Activated CD4-positive, alpha-beta T cell treated with anti-CD3 and anti-CD28 coated beads, Interleukin-2, Interleukin-6, amounts not matched to agents 100 ng/mL and 50 ng/mL, durations not matched to agents 16 hours and 8 hours (primary cell): ENCODE data around the gene ZNF672.
"Not testable (repeated sequence)": the region's sequence is repeated elsewhere in the genome, so short reads cannot be mapped to it uniquely, and the experiment has no call there.

Experiments used
- DNase-seq: peaks from one replicate; pipeline ENCODE4 v3.0.0-alpha.2; 2020

ZNF672 gene

GRCh38 chr1:248813546-248813945, 24.5 kb upstream of the ZNF672 start:
- DNase-seq: no peak

- DNase-seq: no peak
Measured at GRCh38 chr1:248814351-248814750, 23.7 kb upstream of the ZNF672 start.

- no peak for DNase-seq
Measured at GRCh38 chr1:248815407-248816034, 22.5 kb upstream of the ZNF672 start.

GRCh38 chr1:248816042-248816851, 21.8 kb upstream of the ZNF672 start:
- DNase-seq: no peak

- no peak for DNase-seq
Measured at GRCh38 chr1:248817065-248817464, 21.0 kb upstream of the ZNF672 start.

GRCh38 chr1:248818505-248819374, 19.3 kb upstream of the ZNF672 start:
- DNase-seq: no peak

GRCh38 chr1:248820041-248820585, 17.9 kb upstream of the ZNF672 start:
- no peak for DNase-seq

- no peak for DNase-seq
Measured at GRCh38 chr1:248821101-248821500, 16.9 kb upstream of the ZNF672 start.

GRCh38 chr1:248821641-248822040, 16.4 kb upstream of the ZNF672 start:
- no peak for DNase-seq

- no peak for DNase-seq
Measured at GRCh38 chr1:248822148-248823032, 15.6 kb upstream of the ZNF672 start.

- DNase-seq: no peak
Measured at GRCh38 chr1:248823517-248824001, 14.5 kb upstream of the ZNF672 start.

GRCh38 chr1:248824301-248824700, 13.7 kb upstream of the ZNF672 start:
- no peak for DNase-seq

- DNase-seq: no peak
Measured at GRCh38 chr1:248824701-248825100, 13.3 kb upstream of the ZNF672 start.

- DNase-seq: no peak
Measured at GRCh38 chr1:248825136-248825535, 12.9 kb upstream of the ZNF672 start.

- DNase-seq: no peak
Measured at GRCh38 chr1:248825573-248825908, 12.5 kb upstream of the ZNF672 start.

- DNase-seq: peak; percentile 94
Measured at GRCh38 chr1:248825909-248826760, 11.9 kb upstream of the ZNF672 start, which contains the start of gene SH3BP5L. Gene SH3BP5L (minus strand): TSS chr1:248825915. CDS start chr1:248824935, 980 bp downstream.

- DNase-seq: no peak
Measured at GRCh38 chr1:248828845-248829244, 9.2 kb upstream of the ZNF672 start.

GRCh38 chr1:248830718-248831017, 7.4 kb upstream of the ZNF672 start:
- not testable (repeated sequence) for DNase-seq

- DNase-seq: no peak
Measured at GRCh38 chr1:248831842-248832241, 6.2 kb upstream of the ZNF672 start.

GRCh38 chr1:248834343-248834940, 3.6 kb upstream of the ZNF672 start:
- DNase-seq: no peak
